ENCODE data around the gene HBM. TPM values are rescaled to one million over a fixed set of nuclear protein-coding genes. Genes with fewer than 3 reads are reported as not detected.
"Not testable (repeated sequence)": the region's sequence is repeated elsewhere in the genome, so short reads cannot be mapped to it uniquely, and the experiment has no call there.

Gene HBM
- polyA plus RNA-seq, 1 of the 3 experiments (the other 2 are of a cell fraction), result not detected

GRCh38 chr16:173211-173854 lies 7.6 kb downstream of the HBM start:
- H3K4me1 ChIP-seq (ENCODE audit: control insufficient read depth in 1 of 2, insufficient read depth in 2 of 2, low read depth in 1 of 2, low read length in 1 of 2); H3K9me2 ChIP-seq; DNase-seq; POLR2A ChIA-PET; H2AFZ ChIP-seq (ENCODE audit: low read depth); H3K9me3 ChIP-seq; H3K4me3 ChIP-seq (ENCODE audit: low read depth in 2 of 2, low read length in 1 of 2); H3F3A ChIP-seq (replicated peaks; ENCODE audit: insufficient read depth); CTCF ChIA-PET; H3K36me3 ChIP-seq (replicated peaks in 1 of 2; ENCODE audit: control insufficient read depth in 1 of 2, insufficient read depth in 2 of 2, low read length in 1 of 2); H3K4me2 ChIP-seq; H3K27ac ChIP-seq (ENCODE audit: low read depth in 2 of 2, low read length in 1 of 2); H3K9ac ChIP-seq; H3K79me2 ChIP-seq (ENCODE audit: insufficient read depth): not testable (repeated sequence)
- H4K20me1 ChIP-seq (ENCODE audit: insufficient read depth), result peaks cover 13% of the 10 kb centered on the region
- H3K27me3 ChIP-seq (ENCODE audit: insufficient read depth), result peaks cover 27% of the 10 kb centered on the region
- 52% methylated on average over 7 of the region's 44 CpGs for WGBS (ENCODE audit: low lambda C conversion rate)

- not testable (repeated sequence) for H2AFZ ChIP-seq (ENCODE audit: low read depth); H3K9ac ChIP-seq; H3K4me2 ChIP-seq; H3F3A ChIP-seq (replicated peaks; ENCODE audit: insufficient read depth); H3K4me3 ChIP-seq (ENCODE audit: low read depth in 2 of 2, low read length in 1 of 2); H3K9me3 ChIP-seq; H3K9me2 ChIP-seq; H3K79me2 ChIP-seq (ENCODE audit: insufficient read depth); H3K36me3 ChIP-seq (replicated peaks in 1 of 2; ENCODE audit: control insufficient read depth in 1 of 2, insufficient read depth in 2 of 2, low read length in 1 of 2); H3K27ac ChIP-seq (ENCODE audit: low read depth in 2 of 2, low read length in 1 of 2); H3K4me1 ChIP-seq (ENCODE audit: control insufficient read depth in 1 of 2, insufficient read depth in 2 of 2, low read depth in 1 of 2, low read length in 1 of 2); DNase-seq
- CTCF ChIA-PET, result interaction anchor here (2.2 kb wide), 1 partner anchor 67 kb away, joined by 8 read pairs; no protein-coding TSS in a partner anchor
- Histone ChIP-seq H3K27me3 (ENCODE audit: insufficient read depth) (peaks cover 28% of the 10 kb centered on the region), H4K20me1 (ENCODE audit: insufficient read depth) (peaks cover 13% of the 10 kb centered on the region)
- peak; percentile 75 for TF ChIP-seq REST (IDR thresholded peaks at IDR 0.05; ENCODE audit: low read depth, low read length)
- POLR2A ChIA-PET, result interaction anchor here (0.6 kb wide), 1 partner anchor 10 kb away, joined by 3 read pairs; no protein-coding TSS in a partner anchor
- 24% methylated on average over 6 of the region's 13 CpGs for WGBS (ENCODE audit: low lambda C conversion rate)
These were observed 8.4 kb downstream of the HBM start for GRCh38 chr16:173928-174769.

Measured in SK-N-SH (cell line).